PC-9 (cell line): ENCODE data around the gene FGF19. TPM values are rescaled to one million over a fixed set of nuclear protein-coding genes. Genes with fewer than 3 reads are reported as not detected.
A peak's percentile ranks its signal among the peaks of the same experiment; 100 is the strongest.
"Not testable (repeated sequence)": the region's sequence is repeated elsewhere in the genome, so short reads cannot be mapped to it uniquely, and the experiment has no call there.

Source experiments
- BruUV-seq: library from RNA; stranded (reverse); fragments of 400-500 nt; replicated peaks from 2 replicates; lab custom pipeline; 2021; lab: Mats Ljungman, UMichigan
- CTCF ChIA-PET: fragments of 300-600 bp; sonication (Branson Sonifier 250); formaldehyde crosslinking; loops from one replicate; lab custom pipeline; 2022; ENCODE audit warnings: antibody characterized with exemption; lab: Charles Lee
- POLR2A ChIA-PET: fragments of 300-600 bp; sonication (Branson Sonifier 250); formaldehyde crosslinking; loops from one replicate; lab custom pipeline; 2022; ENCODE audit warnings: antibody characterized with exemption; ENCODE audit not compliant: unreplicated experiment; lab: Charles Lee
- DNase-seq, 2 experiments: peaks; one replicate each; pipeline versions ENCODE4 v3.0.0 to v3.0.0-alpha.2; 2015 to 2022; ENCODE audit warnings: mixed read lengths in 1 of 2
- H2AFZ ChIP-seq: fragments of 200-600 bp; sonication (generic); 2 replicates; pipeline ENCODE4 v1.8.1; 2017; ENCODE audit warnings: antibody characterized with exemption
- H3F3A ChIP-seq: fragments of 200-600 bp; sonication (generic); 2 replicates; pipeline ENCODE4 v1.8.1; 2017; ENCODE audit warnings: antibody characterized with exemption, mild to moderate bottlenecking, low read depth; ENCODE audit not compliant: insufficient read depth
- H3K27ac ChIP-seq: fragments of 200-600 bp; sonication (generic); 2 replicates; pipeline ENCODE4 v1.6.1; 2016; ENCODE audit warnings: mixed run types
- H3K27me3 ChIP-seq: fragments of 200-600 bp; sonication (generic); 2 replicates; pipeline ENCODE4 v1.6.1; 2016; ENCODE audit warnings: low read depth, mixed run types; ENCODE audit not compliant: insufficient read depth
- H3K36me3 ChIP-seq: fragments of 200-600 bp; sonication (generic); 2 replicates; pipeline ENCODE4 v1.6.1; 2016; ENCODE audit warnings: low read depth, mixed run types
- H3K4me1 ChIP-seq: fragments of 200-600 bp; sonication (generic); replicated peaks from 2 replicates; pipeline ENCODE4 v1.6.1; 2016; ENCODE audit warnings: mixed run types; ENCODE audit not compliant: insufficient read depth
- H3K4me2 ChIP-seq: fragments of 200-600 bp; sonication (generic); 2 replicates; pipeline ENCODE4 v1.6.1; 2017; ENCODE audit warnings: mixed run types
- H3K4me3 ChIP-seq: fragments of 200-600 bp; sonication (generic); 2 replicates; pipeline ENCODE4 v1.6.1; 2016; ENCODE audit warnings: mixed run types
- H3K79me2 ChIP-seq: fragments of 200-600 bp; sonication (generic); 2 replicates; pipeline ENCODE4 v1.6.1; 2017; ENCODE audit warnings: low read depth, mixed run types
- H3K9me2 ChIP-seq: fragments of 200-600 bp; sonication (generic); 2 replicates; pipeline ENCODE4 v1.8.1; 2017; ENCODE audit warnings: mild to moderate bottlenecking; ENCODE audit not compliant: insufficient read depth
- H3K9me3 ChIP-seq: fragments of 200-600 bp; sonication (generic); 2 replicates; pipeline ENCODE4 v1.8.1; 2016; ENCODE audit warnings: low read depth; ENCODE audit not compliant: insufficient read depth
- H4K20me1 ChIP-seq: fragments of 200-600 bp; sonication (generic); 2 replicates; pipeline ENCODE4 v1.8.1; 2017; ENCODE audit not compliant: insufficient read depth
- CTCF ChIP-seq: fragments of 200-600 bp; sonication (generic); conservative IDR thresholded peaks from 2 replicates; pipeline ENCODE4 v1.6.1; 2017; ENCODE audit warnings: mixed run types, antibody characterized with exemption, mild to moderate bottlenecking, moderate library complexity
- EZH2 ChIP-seq: fragments of 200-600 bp; sonication (generic); IDR thresholded peaks from 2 replicates; pipeline ENCODE4 v1.8.0; 2017; ENCODE audit warnings: antibody characterized with exemption, low read depth
- intact Hi-C: fragments of 100-400 bp; cut with micrococcal nuclease; formaldehyde crosslinking; loops from one replicate; pipeline ENCODE4 v1.10.0; 2022; ENCODE audit not compliant: unreplicated experiment
- total RNA-seq: library from RNA; stranded (reverse); gene quantifications from 2 replicates; pipeline ENCODE4 v1.2.3, GENCODE V29; 2021

The FGF19 gene
- total RNA-seq, 1 experiment from 2014 or later: 2.0 TPM

- Histone ChIP-seq H3F3A (peaks cover 30% of the 10 kb centered on the region), H4K20me1 (no peaks in the 10 kb centered on the region), H3K4me2 (no peak overlapping the region), H3K9me3 (peaks cover 6% of the 10 kb centered on the region; the same call in 1 of the 2 replicates), H3K36me3 (no peaks in the 10 kb centered on the region), H3K4me1 (peaks cover 60% of the 10 kb centered on the region), H3K79me2 (no peaks in the 10 kb centered on the region), H3K27me3 (no peaks in the 10 kb centered on the region), H3K27ac (peak overlapping the region; percentile 98), H3K9me2 (no peaks in the 10 kb centered on the region), H2AFZ (no peak overlapping the region), H3K4me3 (no peak overlapping the region)
- DNase-seq: peak in 1 of 2 experiments; percentile 31
- TF ChIP-seq EZH2 (no peak), CTCF (no peak)
- CTCF ChIA-PET: interaction anchor here (0.6 kb wide), 1 partner anchor 237 kb away, joined by 3 read pairs; no protein-coding TSS in a partner anchor
- no TSS peak for BruUV-seq
- POLR2A ChIA-PET: no interaction called here
- intact Hi-C loops: loop anchor here (2.0 kb wide), 1 partner anchor 709 kb away; the partner anchor contains the start of gene CTTN
Observed at GRCh38 chr11:69689484-69690319, 14.1 kb downstream of the FGF19 start.

GRCh38 chr11:69687969-69688771, 15.7 kb downstream of the FGF19 start:
- peak overlapping the region; percentile 21 for H3K4me2 ChIP-seq
- H3K4me1 ChIP-seq: peaks cover 60% of the 10 kb centered on the region
- H3K9me2 ChIP-seq, H4K20me1 ChIP-seq, H3K79me2 ChIP-seq, H3K27me3 ChIP-seq, BruUV-seq, H3K9me3 ChIP-seq, H3K4me3 ChIP-seq, POLR2A ChIA-PET, H3K36me3 ChIP-seq, H2AFZ ChIP-seq, CTCF ChIA-PET: not testable (repeated sequence)
- intact Hi-C loops: loop anchor here (2.0 kb wide), 3 partner anchors 13 to 711 kb away; partner anchors contain the start of gene CTTN
- H3K27ac ChIP-seq: peak overlapping the region; percentile 98
- H3F3A ChIP-seq: peaks cover 31% of the 10 kb centered on the region
- DNase-seq: peak; percentile 55 to 81

- H3K4me3 ChIP-seq: no peak overlapping the region
- POLR2A ChIA-PET: no interaction called here
- H3F3A ChIP-seq: peaks cover 39% of the 10 kb centered on the region
- no peak overlapping the region for H2AFZ ChIP-seq
- CTCF ChIA-PET: interaction anchor here (1.2 kb wide), 1 partner anchor 509 kb away, joined by 3 read pairs; no protein-coding TSS in a partner anchor
- H3K9me2 ChIP-seq: no peaks in the 10 kb centered on the region
- H3K79me2 ChIP-seq: no peaks in the 10 kb centered on the region
- H3K36me3 ChIP-seq: no peaks in the 10 kb centered on the region
- BruUV-seq: no TSS peak
- H3K27me3 ChIP-seq: no peaks in the 10 kb centered on the region
- H3K4me2 ChIP-seq: no peak overlapping the region
- no peaks in the 10 kb centered on the region for H4K20me1 ChIP-seq
- intact Hi-C loops: loop anchor here (1.0 to 2.0 kb wide), 5 partner anchors 14 to 509 kb away; no protein-coding TSS in a partner anchor
- H3K27ac ChIP-seq: no peak overlapping the region; the same call in 1 of the 2 replicates
- H3K9me3 ChIP-seq: peaks cover 4% of the 10 kb centered on the region; the same call in 1 of the 2 replicates
- TF ChIP-seq EZH2: no peak
- no peak for TF ChIP-seq CTCF
- peak in 1 of 2 experiments; percentile 33 for DNase-seq
- H3K4me1 ChIP-seq: peaks cover 64% of the 10 kb centered on the region
Observed at GRCh38 chr11:69686856-69687255, 17.0 kb downstream of the FGF19 start.
